HS-27A (cell line): ENCODE data around the gene KIAA0040.

ENCODE experiments used
- DNase-seq: peaks from one replicate; pipeline ENCODE4 v3.0.0-alpha.2; 2012; ENCODE audit warnings: low read depth, missing footprints

Gene KIAA0040

DNA sequence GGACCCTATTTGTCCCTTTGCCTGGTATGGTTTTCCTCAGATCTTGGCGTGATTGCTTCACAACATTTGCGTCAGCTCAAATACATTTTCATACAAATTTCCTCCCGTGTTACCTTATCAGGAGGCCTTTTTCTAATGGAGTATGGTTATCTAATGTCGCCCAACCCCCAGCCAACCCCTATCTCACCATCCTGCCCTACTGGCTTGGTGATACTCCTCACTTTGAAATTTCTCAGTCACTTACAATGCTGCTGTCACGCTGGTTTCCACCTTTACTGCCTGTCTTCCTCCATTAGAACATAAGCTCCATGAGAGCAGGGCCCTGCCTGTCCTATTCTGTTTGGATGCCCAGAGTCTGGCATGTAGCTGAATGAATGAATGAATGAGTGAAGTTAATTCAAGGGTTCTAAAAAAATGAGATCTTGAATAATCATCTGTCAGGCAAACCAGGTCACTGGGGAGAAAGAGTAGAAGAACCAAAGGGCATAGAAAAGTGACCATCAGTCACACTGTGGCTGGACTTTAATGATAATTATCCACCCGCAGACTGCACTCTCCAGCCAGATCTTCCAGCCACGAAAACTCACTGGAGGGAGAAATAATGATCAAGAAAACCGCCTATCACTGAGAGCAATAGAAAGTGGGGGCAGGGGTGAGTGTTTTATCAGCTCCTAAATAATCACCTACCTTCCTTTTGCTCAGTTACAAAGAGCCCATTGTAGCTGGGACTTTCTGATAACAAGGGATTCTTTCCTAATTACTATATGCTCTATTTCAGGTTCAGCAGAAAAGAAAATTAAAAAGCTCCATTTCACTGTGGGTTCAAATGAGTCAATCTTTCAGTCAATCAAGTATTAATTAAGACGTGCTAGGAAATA is 21.3 kb downstream of the KIAA0040 start:
- no peak for DNase-seq

DNA sequence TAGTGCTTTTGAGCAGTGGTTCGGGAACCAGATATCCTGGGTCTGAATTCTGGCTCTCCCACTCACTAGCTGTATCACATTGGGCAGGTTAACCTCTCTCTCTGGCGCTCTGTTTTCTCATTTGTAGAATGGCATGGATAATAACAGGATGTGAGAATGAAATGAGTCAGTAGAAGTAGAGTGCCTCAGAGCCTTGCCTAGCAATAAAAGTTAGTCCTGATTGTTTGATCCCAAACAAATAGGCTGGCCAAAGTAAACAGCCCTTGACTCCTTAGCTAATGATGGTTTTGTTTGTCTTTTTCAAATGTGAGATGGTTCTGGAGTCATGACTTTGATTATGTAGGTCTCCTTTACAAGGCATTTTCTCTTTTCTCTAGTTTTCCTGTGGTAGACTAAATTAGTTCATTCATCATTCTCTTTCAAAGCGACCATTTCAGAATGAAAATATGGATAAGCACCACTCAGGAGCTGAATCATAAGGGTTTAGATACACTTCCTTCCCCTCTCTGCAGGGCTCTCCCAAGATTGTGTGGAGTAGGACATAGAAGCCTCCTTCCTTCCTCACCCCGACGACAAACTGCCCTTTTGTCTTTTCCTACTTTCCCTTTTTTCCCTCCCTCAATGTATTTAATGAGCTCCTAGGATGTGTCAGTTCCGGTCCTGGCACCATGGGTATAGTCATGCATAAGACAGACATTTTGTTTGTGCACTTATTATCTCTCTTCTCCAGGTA is 23.1 kb downstream of the KIAA0040 start:
- no peak for DNase-seq

DNA sequence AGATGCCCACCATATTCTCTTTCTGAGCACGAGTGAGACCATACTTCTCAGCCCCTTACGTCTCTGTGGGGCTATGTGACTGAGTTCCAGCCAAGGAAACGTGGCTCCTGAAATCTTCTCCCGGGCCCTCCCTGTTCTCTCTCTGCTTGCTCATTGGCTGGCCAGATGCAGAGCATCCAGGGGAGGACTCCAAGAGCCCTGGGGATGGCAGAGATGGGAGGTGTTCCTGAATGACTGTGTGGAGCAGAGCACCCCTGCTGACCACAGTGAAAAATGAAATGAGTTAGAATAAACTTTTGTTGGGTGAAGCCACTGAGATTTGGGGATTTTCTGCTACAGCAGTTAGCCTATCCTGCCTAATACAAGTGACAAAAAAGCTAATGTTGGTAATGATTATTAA is 23.8 kb downstream of the KIAA0040 start:
- DNase-seq = no peak

DNA sequence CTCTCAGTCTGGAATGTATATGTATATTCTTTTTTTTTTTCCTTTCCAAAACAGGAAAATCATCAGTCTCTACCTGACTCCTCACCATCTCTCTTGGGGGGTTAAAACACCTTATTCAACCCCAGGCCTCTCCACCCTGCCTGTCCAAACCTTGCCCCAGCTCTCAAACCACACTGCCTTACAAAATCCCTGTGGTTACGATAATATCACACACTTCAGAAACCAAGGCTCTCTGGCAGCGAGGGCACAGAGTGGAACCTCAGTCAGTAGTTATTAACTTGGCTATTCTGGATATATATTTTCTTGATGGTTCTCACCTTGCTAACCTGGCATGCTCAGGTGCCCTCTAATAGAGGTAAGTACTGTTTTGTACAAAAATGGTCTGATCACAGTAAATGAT is 24.7 kb downstream of the KIAA0040 start:
- DNase-seq = no peak

DNA sequence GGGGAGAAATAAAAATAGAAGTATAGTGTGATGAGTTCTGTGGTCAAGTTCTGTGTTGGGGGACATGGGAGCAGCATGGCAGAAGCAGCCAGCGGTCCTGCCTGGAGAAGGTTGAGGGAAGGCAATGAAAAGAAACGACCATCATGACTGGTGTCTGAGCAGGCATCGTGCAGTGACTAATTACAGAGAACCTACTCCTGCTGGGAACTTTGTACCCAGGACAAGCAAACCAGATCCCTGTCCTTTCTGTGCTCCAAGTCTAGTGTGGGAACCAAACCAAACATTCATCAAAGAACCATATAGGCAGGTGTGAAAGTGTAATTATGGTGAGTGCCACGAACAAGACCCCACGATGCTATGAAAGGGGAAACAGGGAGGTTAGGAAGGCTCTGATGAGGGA is 25.8 kb downstream of the KIAA0040 start:
- DNase-seq = no peak

DNA sequence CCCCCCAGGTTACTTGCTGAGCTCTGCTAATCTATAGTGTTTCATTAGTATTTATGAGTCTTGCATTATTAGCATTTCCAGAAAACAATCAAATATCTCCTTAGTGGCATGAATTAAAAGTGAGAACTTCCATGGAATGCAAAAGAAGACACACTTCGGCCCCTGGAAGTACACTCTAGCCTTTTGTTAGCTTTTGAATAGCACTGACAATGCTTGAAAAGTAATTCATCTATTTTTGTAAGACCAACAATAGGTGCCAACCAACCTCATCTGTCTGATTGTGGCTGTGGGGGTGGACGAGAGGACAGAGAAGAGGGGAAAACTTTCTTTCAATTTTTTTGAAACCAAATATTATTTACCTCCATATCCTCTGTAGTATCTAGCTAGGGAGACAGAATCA is 27.8 kb downstream of the KIAA0040 start:
- no peak for DNase-seq

DNA sequence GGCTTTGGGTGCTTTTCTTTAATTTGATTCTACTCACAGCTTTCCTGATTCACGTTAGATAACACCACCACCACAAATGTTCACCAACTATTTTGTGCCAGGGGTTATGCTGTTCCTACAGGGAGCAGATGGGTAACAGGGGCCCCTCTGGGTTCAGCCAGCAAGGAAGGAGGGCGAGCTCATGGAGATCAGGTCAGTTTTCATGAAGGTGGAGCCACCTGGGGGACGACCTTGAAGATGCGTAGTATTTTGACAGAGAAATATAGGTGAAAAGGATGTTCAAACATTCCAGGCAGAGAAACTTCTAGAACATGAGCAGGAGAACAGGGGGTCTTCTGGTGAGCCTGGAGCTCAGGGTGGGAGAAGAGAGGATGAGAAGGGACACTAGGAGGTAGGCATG is 28.9 kb downstream of the KIAA0040 start:
- no peak for DNase-seq

DNA sequence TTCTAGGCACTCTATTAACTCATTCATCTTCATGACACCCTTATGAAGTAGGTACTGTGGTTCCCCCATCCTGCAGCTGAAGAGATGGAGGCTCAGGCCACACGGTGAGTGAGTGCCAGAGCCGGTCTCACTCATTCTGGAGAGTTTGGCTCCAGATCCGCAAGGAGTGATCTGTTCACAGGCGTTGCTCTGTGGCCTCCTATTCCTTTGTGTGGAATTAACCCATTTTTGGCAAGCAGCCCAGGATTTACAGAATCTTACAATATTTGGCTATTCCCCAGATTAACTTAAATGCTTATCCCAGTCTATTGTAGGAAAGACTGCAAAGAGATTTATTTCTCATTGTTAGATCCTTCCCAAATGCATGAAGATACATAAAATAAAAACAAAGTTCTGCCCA is 29.6 kb downstream of the KIAA0040 start:
- no peak for DNase-seq

DNA sequence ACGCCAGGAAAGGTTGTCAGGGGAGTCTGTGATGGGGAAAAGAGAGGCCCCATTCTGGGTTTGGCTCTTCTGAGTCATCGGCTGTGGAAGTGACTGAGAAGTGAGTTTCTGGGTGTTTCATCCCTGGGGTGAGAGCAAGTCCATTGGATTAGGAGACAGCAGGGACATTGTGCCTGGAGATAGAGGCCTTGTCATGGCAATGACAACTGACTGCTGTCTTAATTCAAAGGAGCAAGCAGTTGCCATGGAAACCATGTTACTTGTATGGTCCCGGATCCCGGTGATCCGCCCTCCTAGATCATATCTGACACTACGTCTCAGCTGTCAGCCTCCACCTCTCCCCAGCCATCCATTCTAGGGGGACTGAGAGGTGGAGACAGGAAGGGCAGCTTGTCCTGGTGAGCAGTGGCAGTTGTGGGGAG is 34.4 kb downstream of the KIAA0040 start:
- DNase-seq = no peak

DNA sequence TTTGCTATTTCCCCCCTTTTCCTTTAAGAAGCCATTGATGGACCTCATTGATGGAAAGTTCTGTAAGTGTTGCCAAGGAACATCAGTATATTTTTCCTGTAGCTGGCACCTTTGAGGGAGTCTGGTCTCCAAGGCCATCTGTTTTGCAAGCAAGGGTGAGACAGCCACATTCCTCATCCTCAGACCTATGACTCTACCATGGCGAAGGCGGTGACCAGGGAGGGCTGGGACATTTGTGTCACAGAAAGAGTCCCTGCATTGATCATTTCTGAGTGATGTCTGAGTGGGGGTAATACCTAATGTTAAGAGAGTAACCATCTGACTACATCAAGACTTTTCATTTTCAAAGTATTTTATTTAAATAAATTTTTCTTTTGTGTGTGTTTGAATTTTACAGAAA is 35.4 kb downstream of the KIAA0040 start:
- no peak for DNase-seq

DNA sequence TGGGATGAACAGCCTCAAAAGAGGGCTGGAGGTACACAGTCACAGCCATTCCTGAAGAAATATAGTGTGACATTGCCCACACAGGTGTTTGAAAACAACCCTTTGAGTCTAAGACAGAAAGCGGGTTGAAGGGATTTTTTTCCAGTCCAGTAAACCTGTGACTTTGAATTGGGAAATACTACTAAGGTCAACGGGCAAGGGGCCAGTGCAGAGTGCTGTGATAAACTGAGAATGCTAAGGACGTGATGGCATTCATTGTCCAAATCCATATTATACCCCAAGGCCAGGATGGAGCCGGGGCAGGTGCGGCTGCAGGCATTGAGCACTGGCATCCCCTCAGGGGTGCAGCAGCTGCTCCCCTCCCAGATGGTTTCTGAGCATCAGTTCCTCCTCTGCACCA is 36.6 kb downstream of the KIAA0040 start:
- DNase-seq = no peak

DNA sequence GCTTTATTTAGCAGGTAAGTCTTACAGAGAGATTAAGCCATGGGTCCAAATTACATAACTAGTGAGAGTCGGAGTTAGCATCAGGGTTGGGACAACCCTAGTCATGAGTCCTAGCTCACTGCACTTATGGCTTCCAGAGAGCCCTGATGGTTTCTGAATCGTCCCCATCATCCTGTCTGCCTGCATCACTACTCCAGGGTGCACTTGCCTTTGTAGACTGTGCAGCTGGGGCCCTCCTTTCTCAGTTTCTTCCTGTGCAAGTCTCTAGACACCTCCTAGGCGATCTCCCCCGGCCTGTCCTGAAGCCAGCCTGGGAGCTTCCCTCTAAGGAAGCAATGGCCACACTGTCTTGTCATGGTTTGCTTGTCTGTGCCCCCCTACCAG is 37.1 kb downstream of the KIAA0040 start:
- no peak for DNase-seq

DNA sequence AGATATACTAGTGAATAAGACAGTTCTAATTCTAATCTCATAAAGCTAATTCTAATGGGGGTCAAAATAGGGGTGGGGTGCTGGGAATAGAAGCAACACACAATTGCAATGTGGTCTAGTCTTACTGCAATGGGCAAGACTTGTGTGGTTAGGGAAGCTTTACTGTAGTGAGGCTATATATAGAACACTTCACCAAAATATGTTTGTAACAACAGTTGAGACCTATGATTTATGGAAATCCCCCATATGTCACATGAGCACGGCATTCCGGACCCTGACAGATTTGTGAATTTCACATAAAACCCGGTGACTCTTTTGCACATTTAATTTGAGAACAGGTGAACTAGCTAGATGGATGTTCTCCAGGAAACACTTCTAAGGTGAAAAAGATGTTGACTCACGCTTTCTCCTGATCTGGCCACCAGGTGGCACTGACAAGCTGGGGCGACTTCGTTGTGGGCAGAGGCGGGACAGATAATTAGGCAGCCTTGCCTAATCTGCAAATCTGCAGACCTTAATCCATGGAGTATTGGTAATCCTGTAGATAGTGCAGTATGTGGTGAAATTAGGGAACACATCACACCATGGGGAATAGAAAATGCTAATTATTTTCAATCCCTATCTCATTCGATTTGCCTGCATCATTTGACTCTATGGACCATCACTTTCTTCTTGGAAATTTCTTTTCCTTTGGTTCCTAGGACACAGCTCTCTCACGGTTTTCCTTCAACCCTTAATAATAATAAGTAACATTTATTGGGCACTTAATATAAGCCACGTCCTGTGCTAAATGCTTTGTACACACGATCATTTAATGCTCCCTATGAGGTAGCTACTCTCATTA is 37.7 kb downstream of the KIAA0040 start:
- DNase-seq = no peak

DNA sequence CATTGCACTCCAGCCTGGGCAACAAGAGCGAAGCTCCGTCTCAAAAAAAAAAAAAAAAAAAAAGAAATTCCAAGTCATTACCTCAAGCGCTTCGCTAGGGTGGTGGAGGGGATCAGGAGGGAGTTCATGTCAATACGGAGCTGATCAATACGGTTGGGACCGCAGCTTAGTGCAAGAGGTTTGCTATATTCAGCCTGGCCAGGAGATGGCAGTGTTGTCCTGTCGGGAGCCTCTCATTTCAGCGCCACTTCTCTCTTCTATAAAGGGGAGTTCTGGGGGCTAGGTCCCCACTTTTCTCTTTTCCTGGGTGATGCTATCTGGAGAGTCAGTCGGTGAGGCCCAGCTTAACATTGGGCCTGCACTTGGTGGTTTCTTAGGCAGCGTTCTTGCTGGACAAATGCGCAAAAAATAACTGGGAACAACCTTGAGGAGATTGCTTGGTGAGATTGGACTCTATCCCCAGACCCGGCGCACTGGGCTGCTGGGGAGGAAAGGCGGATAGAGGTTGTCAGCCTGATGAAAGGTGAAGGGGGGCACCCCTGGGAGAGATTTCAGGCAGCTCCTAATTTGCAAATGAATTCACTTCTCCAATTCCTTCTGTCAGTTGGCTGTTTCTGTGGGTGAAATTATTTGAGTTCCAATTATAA is 40.4 kb downstream of the KIAA0040 start:
- no peak for DNase-seq

DNA sequence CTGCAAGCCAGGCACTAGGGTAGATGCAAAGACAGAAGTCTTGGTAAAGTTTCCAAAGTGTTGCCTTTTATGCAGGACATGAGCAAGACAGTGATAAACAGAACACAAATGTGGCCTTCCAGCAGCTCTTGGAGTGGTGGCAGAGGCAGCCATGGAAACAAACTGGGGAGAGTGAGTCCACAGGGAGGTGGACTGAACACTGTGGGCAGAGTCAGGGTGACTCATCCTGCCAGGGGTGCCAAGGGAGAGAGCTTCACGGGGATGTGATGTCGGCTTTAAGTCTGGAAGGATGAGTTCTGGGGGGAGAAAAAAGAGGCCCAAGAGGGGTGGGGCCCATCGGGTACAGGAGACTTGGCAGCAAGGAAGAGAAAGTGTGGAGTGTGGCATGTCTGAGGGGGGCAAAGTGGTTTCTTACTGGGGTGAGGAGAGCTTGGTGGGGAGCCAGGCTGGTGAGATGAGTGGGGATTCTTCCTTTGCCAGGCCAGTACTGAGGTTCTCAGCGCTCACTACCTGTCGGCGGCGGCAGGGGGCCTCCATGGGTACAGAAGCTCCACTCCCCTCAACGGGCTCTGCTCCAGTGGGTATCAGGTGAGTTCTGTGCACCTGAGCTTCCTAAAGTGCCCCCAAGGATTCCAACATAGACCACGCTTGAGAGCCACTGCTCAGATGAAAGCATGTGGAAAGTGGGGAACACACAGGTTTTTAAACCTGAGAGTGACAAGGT is 41.8 kb downstream of the KIAA0040 start:
- no peak for DNase-seq

DNA sequence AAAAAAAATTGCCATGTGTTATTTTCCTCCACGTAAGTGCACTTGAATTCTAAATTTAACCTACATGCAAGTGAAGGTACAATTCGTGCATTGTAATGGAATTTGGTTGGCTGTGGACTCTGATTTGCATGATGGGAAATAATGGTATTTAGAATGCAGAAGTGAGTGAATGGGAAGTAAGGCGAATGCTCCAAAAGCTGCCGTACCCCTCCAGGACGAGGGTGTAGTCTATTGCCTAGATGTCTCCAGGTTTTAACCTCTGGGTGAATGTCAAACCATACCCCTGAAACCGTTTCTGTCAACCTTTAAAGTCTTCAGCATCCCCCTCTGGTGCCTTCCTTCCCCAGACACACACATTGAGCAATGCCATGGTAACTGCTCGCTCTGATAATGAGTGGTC is 44.5 kb downstream of the KIAA0040 start:
- no peak for DNase-seq

DNA sequence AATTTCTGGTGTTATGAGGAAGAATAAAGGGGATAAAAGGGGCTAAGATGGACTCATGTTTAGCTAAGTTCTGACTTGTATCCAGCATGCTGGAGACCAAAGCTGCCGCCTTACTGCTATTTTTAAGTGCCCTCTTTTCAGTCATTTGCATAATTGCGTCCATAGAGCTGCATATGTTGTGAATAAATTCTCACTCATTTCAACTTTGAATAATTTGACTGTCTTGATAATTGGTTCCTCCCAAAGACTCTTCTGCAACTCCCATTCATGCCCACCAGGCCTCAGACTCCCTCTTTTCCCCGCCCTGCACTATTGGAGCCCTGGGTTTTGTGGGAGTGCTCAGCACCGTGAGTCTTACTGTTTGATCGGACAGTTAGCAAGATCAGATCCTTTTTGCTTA is 45.0 kb downstream of the KIAA0040 start:
- no peak for DNase-seq

DNA sequence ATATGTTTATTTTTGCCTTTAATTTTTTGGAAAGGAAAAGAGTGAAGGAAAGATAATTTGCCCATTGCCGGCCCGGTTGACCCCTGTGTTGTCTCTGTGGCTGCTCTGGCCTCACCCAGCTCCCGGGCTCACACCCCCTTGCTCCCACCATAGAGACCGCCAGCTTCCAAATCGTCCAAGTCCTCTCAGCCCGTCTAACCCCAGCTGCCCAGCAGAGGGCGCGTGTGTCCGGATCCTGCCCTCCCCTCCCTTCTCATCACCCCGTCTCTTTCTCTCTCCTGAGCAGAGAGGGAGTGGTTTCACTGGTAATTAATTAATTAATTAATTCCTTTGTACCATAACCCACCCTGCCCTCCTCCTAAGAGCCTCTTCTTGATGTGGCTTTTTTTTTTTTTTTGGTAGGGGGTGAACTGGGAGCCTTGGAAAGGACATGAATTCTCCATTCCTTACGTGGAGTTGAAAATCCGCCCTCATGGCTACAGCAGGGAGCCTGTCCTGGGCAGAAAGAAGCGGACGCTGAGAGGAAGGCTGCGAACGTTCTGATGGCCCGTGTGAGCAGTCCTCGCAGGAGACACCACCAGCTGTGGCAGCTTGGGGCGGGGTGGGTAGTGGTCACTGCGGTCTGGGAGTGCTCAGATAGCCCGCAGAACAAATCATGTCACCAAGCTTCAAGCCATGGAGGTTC is 45.9 kb downstream of the KIAA0040 start:
- DNase-seq = no peak

DNA sequence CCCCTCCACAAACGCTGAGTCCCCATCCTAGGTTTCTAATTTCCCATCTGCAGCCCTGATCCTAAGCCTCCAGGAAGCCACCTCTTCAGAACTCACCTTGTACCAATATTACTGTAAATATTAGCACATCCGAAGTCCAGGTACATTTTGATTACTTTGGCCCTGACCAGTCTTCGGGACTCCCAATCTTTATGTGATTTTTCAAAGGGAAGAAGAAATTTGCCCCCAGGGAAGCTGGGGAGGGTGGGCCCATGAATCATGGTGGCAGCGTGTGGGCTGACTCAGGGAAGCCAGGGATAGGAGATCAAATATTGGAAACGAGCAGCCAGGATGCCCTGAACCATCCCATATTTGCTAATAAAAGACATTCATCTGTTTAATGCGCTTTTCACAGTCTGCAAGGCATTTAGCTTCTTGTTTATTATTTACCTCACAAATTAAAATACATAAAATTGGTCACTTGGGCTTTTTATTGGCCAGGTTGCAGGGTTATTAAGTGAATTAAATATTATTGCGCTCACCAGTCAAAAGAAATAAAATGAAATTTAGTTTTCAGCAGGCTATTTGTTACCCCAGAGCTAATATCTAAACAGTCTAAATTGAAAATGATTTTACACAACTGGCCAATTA is 46.6 kb downstream of the KIAA0040 start:
- DNase-seq = no peak

DNA sequence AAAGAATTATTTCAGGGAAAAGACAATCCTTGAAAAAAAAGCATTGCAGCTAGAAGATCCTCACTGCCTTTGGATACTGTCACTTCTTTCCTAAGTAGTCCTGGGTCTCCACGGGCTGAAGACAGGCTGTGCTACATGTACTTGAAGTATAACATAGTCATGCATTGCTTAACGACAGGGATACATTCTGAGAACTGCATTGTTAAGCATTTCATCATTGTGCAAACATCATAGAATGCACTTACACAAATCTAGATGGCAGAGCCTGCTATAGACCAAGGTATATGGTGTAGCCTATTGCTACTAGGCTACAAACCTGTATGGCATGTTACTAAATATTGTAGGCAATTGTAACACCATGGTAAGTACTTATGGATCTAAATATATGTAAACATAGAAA is 54.0 kb downstream of the KIAA0040 start:
- DNase-seq = no peak
